Fibroblast of skin of right quadriceps (primary cell): ENCODE measurements around the gene SLC22A31.
"Not testable (repeated sequence)": the region's sequence is repeated elsewhere in the genome, so short reads cannot be mapped to it uniquely, and the experiment has no call there.

ENCODE experiments used
- DNase-seq: peaks from one replicate; pipeline ENCODE4 v3.0.0-alpha.2; 2013

The SLC22A31 gene

DNA sequence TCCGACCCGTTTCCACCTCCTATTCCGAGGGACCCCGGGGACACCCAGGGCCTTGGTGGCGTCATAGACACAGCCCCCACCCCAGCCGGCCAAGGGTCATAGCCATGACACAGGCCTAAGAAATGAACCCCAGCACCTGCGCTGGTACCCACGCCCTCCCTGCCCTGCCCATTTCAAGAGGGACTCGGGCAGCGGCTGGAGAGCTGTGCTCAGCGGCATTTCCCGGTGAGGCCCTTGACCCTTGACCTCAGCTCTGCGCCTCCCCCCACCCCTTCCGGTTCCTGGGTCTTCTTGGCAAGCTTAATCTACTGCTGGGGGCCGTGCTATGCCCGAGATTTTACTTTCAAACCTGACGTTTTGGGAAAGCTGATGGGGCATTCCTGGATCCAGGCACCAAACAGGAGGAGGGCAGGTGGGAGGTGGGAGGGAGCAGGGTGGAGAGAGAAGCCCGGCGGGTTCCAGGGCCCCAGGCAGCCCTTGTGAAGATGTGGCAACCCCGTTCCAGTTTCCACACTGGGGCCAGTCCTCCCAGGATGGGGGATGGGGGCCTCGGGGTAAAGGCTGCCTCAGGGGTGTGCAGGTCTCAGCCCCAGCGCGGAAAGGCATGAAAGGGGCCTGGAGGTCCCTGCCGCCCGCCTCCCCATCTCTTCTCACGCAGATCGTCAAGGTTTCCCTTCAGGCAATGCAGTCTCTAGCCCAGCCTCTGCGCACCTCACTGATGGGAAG, at the start of gene SLC22A31:
SLC22A31 (minus strand) TSS at position 414 of the 726 bp plus-strand sequence; CDS start at position 378, 36 bp downstream.
- no peak for DNase-seq

DNA sequence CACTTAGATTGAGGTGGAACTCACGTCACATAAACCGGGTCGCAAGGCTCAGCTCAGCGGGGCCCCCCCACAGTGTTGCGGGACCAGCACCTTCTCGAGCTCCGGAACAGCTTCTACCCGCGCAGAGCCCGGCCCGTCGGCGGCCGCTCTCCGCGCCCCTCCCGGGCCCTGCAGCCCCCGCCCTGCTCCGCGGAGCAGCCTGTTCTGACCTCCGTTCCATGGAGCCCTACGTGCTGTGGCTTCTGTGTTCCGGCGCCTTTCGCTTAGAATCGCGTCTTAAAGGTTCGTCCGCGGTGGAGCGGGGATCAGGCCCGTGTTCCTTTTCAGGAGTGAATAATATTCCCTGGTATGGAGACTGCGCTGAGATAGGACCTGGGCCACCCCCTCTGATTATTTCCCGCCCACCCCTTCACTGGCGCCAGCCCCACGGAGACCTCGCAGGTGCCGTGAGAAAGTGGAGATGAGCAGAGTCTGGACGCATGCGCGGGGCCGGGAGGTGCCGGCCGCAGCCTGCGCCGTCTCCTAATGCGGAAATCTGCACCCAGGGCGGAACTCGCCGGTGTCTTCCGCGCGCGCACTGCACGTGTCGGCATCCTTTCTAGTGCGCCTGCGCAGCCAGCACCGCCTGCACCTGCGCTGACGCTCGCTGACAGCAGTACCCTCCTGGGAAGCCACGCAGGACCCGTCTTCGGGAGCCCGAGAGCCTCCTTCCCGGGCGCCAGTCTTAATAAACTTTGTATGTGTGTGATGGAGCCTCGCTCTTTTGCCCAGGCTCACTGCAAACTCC, 48.1 kb upstream of the SLC22A31 start:
- DNase-seq = no peak

DNA sequence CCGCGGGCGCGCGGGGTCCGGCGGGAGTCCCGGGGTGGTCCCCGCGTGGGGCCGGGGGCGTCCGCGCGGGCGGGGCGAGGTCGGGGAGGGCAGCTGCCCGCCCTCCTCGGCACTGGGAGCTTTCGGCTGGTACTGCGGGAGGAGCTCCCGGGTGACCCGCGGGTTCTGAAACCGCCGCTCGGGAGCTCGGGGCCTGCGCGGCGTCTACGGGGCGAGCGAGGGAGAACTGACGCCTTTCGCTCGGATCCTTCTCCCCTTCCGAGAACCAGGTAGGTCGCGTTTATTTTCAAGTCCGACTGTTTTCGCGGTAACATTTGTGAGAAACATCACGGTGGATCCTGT, 47.4 kb upstream of the SLC22A31 start:
- not testable (repeated sequence) for DNase-seq

DNA sequence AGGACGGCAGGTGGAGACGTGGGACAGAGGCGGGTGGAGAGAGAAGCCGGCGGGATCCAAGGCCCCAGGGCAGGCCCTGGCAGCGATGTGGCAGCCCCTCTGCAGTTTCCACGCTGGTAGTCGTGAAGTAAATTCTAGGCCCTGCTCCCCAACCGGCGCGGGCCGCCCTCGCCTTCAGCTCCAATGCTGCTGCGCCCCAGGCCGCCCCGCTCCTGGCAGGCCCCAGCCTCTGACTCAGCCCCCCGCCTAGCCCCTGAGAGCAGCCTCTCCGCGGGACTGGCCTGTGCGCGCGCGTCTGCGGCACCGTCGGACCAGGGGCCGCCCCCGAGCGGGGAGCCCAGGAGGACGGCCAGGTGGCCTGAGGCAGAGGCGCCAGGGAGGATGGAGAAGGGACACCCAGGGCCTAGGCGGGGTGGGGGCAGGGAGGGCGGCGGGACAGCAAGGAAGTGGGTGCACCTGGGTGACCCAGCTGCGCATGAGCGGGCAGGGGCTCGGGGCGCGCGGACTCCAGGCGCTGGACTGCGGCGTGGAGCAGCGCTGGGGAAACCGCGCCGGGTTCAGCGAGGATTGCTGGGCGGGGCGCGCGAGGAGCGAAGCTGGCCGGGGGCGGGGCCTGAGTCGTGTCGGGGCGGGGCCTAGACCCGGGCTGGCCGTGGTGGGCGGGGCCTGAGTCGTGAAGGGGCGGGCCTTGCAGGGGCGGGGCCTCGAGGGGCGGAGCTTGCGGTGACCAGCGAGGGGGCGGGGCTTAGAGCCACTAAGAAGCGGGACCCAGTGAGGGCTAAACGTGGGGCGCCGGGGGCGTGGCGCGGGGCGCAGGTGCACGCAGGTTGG, 46.8 kb upstream of the SLC22A31 start:
- DNase-seq = peak; percentile 72

DNA sequence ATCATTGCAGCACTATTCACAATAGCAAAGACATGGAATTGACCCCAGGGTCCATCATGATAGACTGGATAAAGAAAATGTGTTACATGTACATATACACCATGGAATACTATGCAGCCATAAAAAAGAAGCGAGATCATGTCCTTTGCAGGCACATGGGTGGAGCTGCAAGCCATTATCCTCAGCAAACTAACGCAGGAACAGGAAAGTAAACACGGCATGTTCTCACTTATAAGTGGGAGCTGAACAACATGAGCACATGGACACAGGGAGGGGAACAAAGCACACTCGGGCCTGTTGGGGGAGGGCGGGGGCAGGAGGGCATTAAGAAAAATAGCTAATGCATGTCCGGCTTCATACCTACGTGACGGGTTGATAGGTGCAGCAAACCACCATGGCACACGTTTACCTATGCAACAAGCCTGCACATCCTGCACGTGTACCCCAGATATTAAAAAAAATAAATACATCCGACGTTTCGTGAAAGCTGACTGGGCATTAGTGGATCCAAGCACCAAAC, 46.1 kb upstream of the SLC22A31 start:
- no peak for DNase-seq

DNA sequence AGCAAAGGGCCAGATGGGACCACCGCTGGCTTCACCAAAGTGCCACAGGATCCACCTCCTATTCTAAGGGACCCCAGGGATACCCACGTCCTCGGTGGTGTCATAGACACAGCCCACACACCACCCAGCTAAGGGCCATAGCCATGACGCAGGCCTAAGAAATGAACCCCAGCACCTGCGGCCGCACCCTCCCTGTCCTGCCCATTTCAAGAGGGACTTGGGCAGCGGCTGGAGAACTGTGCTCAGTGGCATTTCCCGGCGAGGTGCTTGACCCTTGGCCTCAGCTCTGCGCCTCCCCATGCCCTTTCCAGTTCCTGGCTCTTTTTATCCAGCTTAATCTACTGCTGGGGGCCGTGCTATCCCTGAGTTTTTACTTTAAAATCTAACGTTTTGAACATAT, 44.4 kb upstream of the SLC22A31 start:
- DNase-seq = no peak

DNA sequence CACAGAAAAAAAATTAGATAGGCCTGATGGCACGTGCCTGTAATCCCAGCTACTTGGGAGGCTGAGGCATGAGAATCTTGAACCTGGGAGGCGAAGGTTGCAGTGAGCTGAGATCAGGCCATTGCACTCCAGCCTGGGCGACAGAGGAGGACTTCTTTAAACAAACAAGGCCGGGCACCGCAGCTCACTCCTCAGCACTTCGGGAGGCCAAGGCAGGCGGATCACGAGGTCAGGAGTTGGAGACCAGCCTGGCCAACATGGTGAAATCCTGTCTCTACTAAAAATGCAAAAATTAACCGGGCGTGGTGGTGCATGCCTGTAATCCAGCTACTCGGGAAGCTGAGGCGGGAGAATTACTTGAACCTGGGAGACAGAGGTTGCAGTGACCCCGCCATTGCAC, 43.9 kb upstream of the SLC22A31 start:
- DNase-seq = not testable (repeated sequence)

DNA sequence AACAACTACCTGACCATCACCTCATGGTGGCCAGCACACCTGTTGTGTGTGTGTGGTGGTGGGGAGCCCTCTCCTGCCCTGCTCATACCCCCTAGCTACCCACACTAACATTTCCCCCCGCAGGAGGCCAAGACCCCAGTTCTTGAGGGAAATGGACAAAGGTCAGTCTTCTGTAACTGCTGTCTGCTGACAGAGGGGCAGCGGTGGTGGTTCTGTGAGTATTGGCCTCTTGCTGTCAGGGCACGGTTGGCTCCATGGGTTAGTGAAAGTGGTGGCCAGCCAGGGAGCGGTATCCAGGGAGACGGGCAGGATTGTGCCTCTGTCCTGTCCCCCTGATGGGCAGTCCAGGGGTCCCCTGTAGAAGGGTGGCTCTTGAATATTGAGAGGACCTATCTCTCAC, 43.3 kb upstream of the SLC22A31 start:
- no peak for DNase-seq

DNA sequence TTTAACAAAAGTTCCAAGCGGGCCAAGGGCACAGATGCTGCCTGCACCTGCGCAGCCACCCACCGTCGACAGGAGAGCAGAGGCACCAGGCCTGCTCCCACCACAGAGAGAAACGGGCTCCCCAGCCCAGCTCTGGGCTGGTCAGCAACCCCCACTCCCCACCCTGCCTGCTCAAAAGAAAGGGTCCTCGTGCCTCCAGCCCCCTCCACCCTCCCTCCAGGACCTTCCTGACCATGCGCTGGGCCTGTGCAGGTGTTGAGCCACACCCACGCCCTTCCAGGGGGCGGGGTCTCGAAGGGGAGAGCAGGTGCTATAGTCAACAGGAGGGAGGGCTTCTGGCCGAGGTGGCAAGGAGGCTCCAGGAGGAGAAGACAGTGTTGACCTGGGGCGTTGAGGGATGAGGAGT, 42.5 kb upstream of the SLC22A31 start:
- DNase-seq = no peak

DNA sequence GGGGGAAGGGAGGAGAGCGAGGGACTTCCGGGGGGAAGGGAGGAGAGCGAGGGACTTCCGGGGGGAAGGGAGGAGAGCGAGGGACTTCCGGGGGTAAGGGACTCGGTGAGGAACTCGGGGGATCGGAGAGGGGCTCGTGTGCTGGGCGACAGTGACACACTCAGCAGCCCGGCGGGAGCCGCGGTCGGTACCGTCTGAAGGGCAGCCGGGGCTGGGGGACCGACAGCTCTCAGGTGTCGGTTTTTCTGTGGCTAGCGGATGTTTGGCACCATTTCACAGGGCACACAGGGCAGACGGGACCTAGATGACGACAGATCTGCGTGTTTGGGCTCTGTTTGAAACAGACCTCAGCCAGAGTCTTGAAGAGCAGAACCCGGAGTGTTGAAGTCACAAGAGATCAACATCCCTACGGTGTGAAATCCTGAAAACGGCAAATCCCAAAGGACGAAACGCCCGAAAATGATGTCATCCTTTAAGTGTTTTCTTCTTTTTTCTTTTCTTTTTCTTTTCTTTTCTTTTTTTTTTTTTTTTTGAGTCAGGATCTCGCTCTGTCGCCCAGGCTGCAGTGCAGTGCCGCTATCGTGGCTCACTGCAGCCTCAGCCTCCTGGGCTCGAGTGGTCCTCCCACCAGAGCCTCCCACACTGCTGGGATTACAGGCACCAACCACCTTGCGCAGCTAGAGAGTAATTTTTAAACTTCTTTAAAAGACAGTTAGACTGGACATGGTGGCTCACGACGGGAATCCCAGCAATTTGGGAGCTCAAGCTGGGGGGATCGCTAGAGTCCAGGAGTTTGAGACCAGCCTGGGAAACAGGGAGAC, 41.1 kb upstream of the SLC22A31 start:
- peak; percentile 74 for DNase-seq

DNA sequence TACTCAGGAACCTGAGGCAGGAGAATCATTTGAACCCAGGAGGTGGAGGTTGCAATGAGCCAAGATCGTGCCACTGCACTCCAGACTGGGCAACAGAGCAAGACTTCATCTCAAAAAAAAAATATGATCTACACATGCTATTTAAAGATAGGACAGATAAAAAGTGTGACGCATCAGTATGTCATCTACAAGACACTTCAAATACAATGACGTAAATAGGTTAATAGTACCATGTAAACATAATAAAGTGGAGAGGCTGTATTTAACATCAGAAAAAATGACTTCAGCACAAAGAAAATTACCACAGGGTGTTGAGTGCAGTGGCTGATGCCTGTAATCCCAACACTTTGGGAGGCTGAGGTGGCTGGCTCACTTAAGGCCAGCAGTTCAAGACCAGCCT, 37.4 kb upstream of the SLC22A31 start:
- DNase-seq = no peak

DNA sequence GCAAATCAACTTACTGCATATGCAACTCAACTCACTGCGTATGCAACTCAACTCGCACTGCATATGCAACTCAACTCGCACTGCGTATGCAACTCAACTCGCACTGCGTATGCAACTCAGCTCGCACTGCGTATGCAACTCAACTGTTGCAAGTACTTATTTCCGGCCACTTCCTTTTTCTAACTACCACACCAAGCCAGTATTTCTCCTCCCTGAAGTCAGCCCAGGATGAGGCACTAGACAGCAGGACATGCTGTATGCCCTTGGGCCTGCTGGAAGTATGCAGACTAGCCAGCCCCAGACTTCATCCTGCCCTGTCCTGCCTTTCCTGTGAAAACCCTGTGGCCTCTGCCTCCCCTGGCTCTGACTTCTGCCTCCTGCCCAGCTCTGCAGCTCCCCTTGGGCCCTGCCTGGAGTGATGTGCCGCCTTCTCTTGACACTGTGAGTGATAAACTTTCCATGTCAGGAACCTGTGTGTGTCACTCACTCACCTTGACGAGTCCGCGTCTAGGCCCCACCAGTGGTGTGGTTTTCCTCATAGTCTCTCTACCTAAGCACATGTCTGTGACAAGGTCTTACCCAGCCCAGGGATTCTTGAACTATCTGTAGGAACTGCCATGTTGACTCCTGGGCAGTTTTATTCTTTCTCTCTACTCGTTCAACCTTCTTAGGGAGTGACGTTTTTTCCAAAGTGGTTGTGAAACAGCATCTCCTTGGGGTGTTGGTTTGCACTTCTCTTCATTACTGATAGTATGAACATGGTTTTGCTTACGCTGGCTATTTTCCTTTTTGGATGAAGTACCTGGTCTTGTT, 33.5 kb upstream of the SLC22A31 start:
- DNase-seq = no peak

DNA sequence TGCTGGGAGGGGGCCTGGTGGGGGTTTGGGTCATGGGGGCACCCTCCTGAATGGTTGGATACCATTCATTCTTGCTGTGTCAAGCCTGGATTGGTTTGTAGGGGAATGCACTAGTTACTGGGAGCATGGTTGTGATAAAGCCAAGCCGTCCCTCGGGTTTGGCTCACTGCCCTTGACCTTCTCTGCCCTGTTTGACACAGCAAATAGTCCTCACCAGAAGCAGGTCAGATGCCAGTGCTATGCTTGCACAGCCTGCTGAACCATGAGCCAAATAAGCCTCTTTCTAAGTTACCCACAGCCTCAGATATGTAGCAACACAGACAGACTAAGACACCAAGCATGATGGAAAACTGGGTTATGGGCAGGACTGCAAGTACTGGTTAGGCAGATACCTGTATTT, 31.8 kb upstream of the SLC22A31 start:
- no peak for DNase-seq

DNA sequence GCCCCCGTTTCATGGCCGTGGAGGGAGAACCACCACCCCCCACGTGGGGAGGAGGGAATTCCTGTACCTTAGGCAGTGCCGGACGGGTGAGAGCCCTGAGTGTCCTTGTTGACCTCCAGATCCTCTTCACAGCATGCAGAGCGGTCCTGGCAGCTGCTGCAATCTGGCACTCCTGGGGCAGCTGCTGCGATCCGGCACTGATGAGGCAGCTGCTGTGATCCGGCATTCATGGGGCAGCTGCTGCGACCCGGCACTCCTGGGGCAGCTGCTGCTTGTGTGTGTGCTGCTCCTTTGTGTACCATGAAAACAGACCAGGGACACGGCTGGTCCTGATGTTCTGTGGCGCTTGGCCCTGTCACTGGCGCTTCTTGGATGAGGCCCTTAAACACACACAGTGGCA, 29.9 kb upstream of the SLC22A31 start:
- no peak for DNase-seq

DNA sequence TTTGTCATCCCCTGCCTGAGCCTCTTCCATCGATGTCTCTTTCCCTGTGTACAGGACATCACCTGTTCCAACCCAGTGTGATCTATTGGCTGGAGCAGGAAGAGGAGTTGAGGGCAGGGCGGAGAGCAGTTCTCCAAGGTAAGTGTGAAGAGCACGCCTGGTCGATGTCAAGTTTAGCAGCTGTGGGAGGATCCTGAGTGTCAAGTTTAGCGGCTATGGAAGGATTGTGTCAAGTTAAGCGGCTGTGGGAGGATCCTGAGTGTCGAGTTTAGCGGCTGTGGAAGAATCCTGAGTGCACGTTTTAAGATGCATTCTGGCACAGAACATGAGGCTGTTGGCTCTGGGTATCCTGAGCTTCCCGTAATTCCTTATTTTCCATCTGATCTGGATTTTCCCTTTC, 24.3 kb upstream of the SLC22A31 start:
- DNase-seq = no peak

DNA sequence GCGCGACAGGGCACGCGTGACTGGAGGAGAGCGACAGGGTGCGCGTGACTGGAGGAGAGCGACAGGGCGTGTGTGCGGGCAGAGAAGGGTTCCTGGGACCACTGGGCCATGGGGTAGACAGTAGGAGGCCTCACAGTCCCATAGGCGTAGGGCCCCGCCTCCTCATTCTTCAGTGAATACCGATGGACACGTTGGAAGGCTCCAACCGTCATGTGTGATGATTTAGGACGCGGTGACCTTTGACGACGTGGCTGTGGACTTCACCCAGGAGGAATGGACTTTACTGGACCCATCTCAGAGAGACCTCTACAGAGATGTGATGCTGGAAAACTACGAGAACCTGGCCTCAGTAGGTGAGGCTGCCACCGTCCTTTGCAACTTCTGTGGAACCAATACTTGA, 22.6 kb upstream of the SLC22A31 start:
- DNase-seq = no peak

DNA sequence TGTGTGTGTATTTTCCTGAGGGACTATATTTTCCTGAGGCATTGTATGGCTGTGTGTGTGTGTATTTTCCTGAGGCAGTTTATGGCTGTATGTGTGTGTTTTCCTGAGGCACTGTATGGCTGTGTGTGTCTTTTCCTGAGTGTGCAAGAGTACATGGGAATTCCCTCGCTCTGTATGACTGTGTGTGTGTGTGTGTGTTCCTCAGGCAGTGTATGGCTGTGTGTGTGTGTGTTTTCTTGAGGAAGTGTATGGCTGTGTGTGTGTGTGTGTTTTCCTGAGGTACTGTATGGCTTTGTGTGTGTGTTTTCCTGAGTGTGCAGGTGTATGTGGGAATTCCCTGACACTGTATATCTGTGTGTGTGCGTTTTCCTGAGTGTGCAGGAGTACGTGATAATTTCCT, 21.3 kb upstream of the SLC22A31 start:
- DNase-seq = no peak

DNA sequence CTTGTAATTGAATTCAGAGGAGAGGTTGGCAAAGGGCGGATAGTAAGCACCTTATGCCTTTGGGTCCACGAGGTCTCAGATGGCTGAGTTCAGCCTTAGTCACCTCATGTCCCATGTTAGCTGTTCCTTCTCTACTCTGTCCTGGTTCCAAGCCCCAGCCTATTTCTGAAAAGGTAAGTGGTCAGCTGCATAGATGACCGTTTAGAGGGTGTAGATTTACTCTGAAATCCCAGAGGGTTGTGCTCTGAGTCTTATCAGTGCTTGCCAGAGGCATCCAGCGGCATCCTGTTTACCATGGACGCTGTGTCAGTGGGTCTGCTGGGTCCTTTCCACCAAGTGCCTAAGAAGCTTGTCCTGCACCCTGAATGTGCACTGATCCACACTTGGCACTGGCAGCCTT, 19.0 kb upstream of the SLC22A31 start:
- DNase-seq = no peak

DNA sequence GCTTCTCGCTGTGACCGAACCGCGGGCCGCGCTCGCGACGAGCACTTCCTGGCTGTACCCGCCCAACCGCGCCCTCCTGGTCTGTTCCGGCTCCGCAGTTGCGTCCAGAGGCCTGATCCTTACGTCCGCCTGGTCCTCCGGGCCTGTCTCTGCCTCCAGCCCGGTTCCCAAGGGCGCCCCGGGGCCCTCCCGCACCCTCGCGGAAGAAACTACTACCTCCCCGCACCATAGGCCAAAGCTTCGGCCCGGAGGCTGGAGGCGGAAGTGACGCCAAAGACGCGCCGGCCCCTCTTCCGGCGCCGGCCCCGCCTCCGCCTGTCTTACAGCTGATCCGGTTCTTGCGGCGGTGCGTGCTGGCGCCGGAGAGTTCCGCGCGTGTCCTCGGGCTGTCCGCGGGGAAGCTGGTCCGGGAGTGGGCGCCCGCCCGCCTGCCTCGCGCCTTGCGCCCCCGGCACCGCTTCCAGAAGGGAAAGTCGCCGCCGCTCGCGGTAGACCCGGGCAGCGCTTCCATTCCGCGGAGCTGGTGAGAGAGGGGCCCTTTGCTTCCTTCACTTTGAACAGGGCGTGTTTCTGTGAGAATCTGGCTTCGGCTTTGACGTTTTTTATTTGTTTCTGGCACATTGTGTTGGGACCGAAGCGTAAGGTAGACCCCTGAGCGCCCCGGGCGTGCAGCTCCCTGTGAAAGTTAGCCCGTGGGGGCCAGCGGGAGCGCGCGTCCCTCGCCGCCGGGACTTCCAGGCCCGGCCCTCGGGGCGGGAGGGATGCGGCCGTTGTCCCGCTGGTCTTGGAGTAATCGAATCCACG, 17.3 kb upstream of the SLC22A31 start, which contains the start of gene ZNF778:
ZNF778 (plus strand) TSS at position 316 of the 804 bp plus-strand sequence. CDS start 3,425 bp downstream, outside the sequence.
- DNase-seq = peak; percentile 73

DNA sequence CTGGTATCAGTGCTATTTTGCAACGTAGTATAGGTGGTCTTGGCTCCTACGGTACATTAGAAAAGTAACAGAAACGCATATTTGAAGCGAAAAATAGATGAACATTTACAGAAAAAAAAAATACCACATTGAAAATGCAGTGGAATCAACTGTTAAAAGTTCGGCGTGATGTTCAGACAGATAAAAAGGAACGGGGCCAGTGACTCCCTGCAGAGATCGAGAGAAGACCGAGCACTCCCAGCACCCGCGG, 16.7 kb upstream of the SLC22A31 start:
- DNase-seq = no peak
